Liver (tissue), 9 donors: Measurements from ENCODE around the gene MYF6. TPM values are rescaled to one million over a fixed set of nuclear protein-coding genes. Genes with fewer than 3 reads are reported as not detected.

ENCODE experiments used
- DNase-seq: peaks from one replicate; pipeline ENCODE4 v3.0.0-alpha.2; 2017; ENCODE audit warnings: low spot score
- H3K27ac ChIP-seq, 2 donors: one replicate each; pipeline ENCODE4 v1.7.0; 2013; ENCODE audit warnings: inconsistent platforms in 2 of 2, low read length in 2 of 2, control low read depth in 1 of 2, low read depth in 1 of 2, mild to moderate bottlenecking in 1 of 2
- H3K27me3 ChIP-seq, 4 donors: one replicate each; pipeline versions ENCODE4 v1.6.1 to v1.7.0; 2013; ENCODE audit warnings: low read length in 3 of 4, inconsistent platforms in 1 of 4, mild to moderate bottlenecking in 1 of 4, moderate library complexity in 1 of 4; ENCODE audit not compliant: control insufficient read depth in 4 of 4, insufficient read depth in 4 of 4
- H3K36me3 ChIP-seq, 4 donors: one replicate each; pipeline versions ENCODE4 v1.6.1 to v1.7.0; 2013; ENCODE audit warnings: low read length in 3 of 4, mild to moderate bottlenecking in 3 of 4, low read depth in 1 of 4, moderate library complexity in 1 of 4; ENCODE audit not compliant: control insufficient read depth in 4 of 4, insufficient read depth in 3 of 4
- H3K4me1 ChIP-seq, 4 donors: one replicate each; pipeline versions ENCODE4 v1.6.1 to v1.7.0; 2013; ENCODE audit warnings: low read length in 3 of 4, mild to moderate bottlenecking in 3 of 4, moderate library complexity in 1 of 4; ENCODE audit not compliant: control insufficient read depth in 4 of 4, insufficient read depth in 4 of 4
- H3K4me3 ChIP-seq, 3 donors: one replicate each; pipeline versions ENCODE4 v1.6.1 to v1.7.0; 2013; ENCODE audit warnings: low read length in 3 of 3, control low read depth in 1 of 3, low read depth in 1 of 3, mild to moderate bottlenecking in 1 of 3
- H3K9ac ChIP-seq, 2 donors: one replicate each; pipeline ENCODE4 v1.7.0; 2013; ENCODE audit warnings: low read length in 2 of 2, mild to moderate bottlenecking in 2 of 2, moderate library complexity in 2 of 2, control low read depth in 1 of 2, low read depth in 1 of 2
- H3K9me3 ChIP-seq, 4 donors: one replicate each; pipeline versions ENCODE4 v1.6.1 to v1.7.0; 2013; ENCODE audit warnings: low read length in 3 of 4; ENCODE audit not compliant: control insufficient read depth in 4 of 4
- CTCF ChIP-seq: fragments of 150-350 bp; IDR thresholded peaks from 2 replicates; pipeline ENCODE4 v1.5.1; 2017; ENCODE audit warnings: improper control_type of control experiment, low read depth, low read length; ENCODE audit not compliant: missing input control
- EGR1 ChIP-seq, 2 donors: IDR thresholded peaks; 2 replicates each; pipeline ENCODE4 v1.6.1; 2016 to 2018; ENCODE audit warnings: antibody characterized with exemption in 2 of 2, low read depth in 2 of 2
- FOXA1 ChIP-seq: IDR thresholded peaks from 2 replicates; pipeline ENCODE4 v1.6.1; 2016; ENCODE audit warnings: antibody characterized with exemption
- GABPA ChIP-seq, 2 donors: IDR thresholded peaks in 1 of 2; conservative IDR thresholded peaks in 1 of 2; 2 replicates each; pipeline ENCODE4 v1.6.1; 2016; ENCODE audit warnings: antibody characterized with exemption in 2 of 2, mild to moderate bottlenecking in 1 of 2, moderate library complexity in 1 of 2
- HNF4G ChIP-seq: IDR thresholded peaks from 2 replicates; pipeline ENCODE4 v1.6.1; 2016; ENCODE audit warnings: antibody characterized with exemption
- JUND ChIP-seq, 2 donors: IDR thresholded peaks; 2 replicates each; pipeline ENCODE4 v1.6.1; 2016; ENCODE audit warnings: antibody characterized with exemption in 2 of 2
- RAD21 ChIP-seq, 2 donors: IDR thresholded peaks; 2 replicates each; pipeline ENCODE4 v1.6.1; 2016; ENCODE audit warnings: antibody characterized with exemption in 2 of 2, mild to moderate bottlenecking in 2 of 2
- SP1 ChIP-seq: IDR thresholded peaks from 2 replicates; pipeline ENCODE4 v1.6.1; 2018; ENCODE audit warnings: antibody characterized with exemption, mild to moderate bottlenecking
- TAF1 ChIP-seq: conservative IDR thresholded peaks from 2 replicates; pipeline ENCODE4 v1.6.1; 2016; ENCODE audit warnings: antibody characterized with exemption, mild to moderate bottlenecking
- WGBS: extraction: QIAGEN DNeasy Blood & Tissue Kit; methylation state at CpG from one replicate; pipeline ENCODE4 v1.1.7; 2013; 5-methylcytosine and 5-hydroxymethylcytosine counted together
- polyA plus RNA-seq, 2 donors: library from polyadenylated mRNA; stranded (reverse) in 1 of 2; unstranded in 1 of 2; fragments of 200-250 nt in 1 of 2; fragments of >200 nt in 1 of 2; fragmentation: Nextera tagmentation in 1 of 2; extraction: Ambion mirVana in 1 of 2; gene quantifications; one replicate each; pipeline versions ENCODE4 v1.2.1 to v1.2.3, GENCODE V29; 2013 to 2015
- total RNA-seq, 2 donors: library from RNA; depleted of rRNA; stranded (reverse); fragments of >200 nt; gene quantifications; one replicate each; pipeline ENCODE4 v1.2.3, GENCODE V29; 2014
- TF ChIP-seq, protein P1 (sequence below): IDR thresholded peaks from 2 replicates; pipeline ENCODE4 v1.6.1; 2016; ENCODE audit warnings: antibody characterized with exemption, mild to moderate bottlenecking
- TF ChIP-seq, protein P2 (sequence below): IDR thresholded peaks from 2 replicates; pipeline ENCODE4 v1.6.1; 2016; ENCODE audit warnings: antibody characterized with exemption
- TF ChIP-seq, protein P3 (sequence below): IDR thresholded peaks from 2 replicates; pipeline ENCODE4 v1.6.1; 2016; ENCODE audit warnings: antibody characterized with exemption
- donor health status: healthy.
- donor health status: healthy.
- donor health status: healthy.
- donor health status: healthy.
- donor health status: healthy.

MYF6 gene
- total and polyA plus RNA-seq, 4 donors, result 0.05 to 0.18 TPM; not detected in 2

DNA sequence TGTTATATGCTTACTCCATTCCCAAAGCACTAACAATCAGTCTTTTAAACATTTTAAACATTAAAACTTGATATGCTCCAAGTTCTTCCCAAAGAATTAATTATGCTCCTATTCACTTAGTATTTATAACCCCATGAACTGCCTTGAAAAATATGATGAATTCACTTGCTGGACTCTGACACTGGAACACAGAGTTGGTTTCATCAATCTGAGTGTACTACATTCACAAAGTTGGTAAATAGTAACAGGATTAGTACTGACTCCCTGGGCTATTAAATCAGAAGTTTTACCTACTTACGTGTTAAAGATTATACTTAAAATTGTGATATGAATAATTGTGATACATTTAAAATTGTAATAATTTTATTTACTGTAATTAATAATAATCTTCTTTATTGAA lies 17.3 kb upstream of the MYF6 start (continued):
- TF ChIP-seq, protein P1, sequence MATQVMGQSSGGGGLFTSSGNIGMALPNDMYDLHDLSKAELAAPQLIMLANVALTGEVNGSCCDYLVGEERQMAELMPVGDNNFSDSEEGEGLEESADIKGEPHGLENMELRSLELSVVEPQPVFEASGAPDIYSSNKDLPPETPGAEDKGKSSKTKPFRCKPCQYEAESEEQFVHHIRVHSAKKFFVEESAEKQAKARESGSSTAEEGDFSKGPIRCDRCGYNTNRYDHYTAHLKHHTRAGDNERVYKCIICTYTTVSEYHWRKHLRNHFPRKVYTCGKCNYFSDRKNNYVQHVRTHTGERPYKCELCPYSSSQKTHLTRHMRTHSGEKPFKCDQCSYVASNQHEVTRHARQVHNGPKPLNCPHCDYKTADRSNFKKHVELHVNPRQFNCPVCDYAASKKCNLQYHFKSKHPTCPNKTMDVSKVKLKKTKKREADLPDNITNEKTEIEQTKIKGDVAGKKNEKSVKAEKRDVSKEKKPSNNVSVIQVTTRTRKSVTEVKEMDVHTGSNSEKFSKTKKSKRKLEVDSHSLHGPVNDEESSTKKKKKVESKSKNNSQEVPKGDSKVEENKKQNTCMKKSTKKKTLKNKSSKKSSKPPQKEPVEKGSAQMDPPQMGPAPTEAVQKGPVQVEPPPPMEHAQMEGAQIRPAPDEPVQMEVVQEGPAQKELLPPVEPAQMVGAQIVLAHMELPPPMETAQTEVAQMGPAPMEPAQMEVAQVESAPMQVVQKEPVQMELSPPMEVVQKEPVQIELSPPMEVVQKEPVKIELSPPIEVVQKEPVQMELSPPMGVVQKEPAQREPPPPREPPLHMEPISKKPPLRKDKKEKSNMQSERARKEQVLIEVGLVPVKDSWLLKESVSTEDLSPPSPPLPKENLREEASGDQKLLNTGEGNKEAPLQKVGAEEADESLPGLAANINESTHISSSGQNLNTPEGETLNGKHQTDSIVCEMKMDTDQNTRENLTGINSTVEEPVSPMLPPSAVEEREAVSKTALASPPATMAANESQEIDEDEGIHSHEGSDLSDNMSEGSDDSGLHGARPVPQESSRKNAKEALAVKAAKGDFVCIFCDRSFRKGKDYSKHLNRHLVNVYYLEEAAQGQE, result no peak
- TF ChIP-seq GABPA (IDR thresholded peaks at IDR 0.05 in 1 of 2, conservative IDR thresholded peaks at IDR 0.05 in 1 of 2), result no peak

GRCh38 chr12:80690513-80690912 lies 16.9 kb upstream of the MYF6 start:
- Histone ChIP-seq H3K4me3 (no peak overlapping the region), H3K27me3 (no peaks in the 10 kb centered on the region), H3K9me3 (peaks cover 0 to 3% (median 0%) of the 10 kb centered on the region in 4 donors), H3K27ac (no peak overlapping the region), H3K36me3 (no peaks in the 10 kb centered on the region), H3K4me1 (peaks cover 0 to 10% (median 0%) of the 10 kb centered on the region in 4 donors), H3K9ac (no peak overlapping the region)
- DNase-seq, result no peak
- TF ChIP-seq JUND (IDR thresholded peaks at IDR 0.05) (peak in 1 of 2 donors; percentile 5), CTCF (no peak)
- WGBS, result 66% methylated on average over 2 of the region's 2 CpGs

- no peaks in the 10 kb centered on the region for H3K9me3 ChIP-seq
- TF ChIP-seq, protein P2, sequence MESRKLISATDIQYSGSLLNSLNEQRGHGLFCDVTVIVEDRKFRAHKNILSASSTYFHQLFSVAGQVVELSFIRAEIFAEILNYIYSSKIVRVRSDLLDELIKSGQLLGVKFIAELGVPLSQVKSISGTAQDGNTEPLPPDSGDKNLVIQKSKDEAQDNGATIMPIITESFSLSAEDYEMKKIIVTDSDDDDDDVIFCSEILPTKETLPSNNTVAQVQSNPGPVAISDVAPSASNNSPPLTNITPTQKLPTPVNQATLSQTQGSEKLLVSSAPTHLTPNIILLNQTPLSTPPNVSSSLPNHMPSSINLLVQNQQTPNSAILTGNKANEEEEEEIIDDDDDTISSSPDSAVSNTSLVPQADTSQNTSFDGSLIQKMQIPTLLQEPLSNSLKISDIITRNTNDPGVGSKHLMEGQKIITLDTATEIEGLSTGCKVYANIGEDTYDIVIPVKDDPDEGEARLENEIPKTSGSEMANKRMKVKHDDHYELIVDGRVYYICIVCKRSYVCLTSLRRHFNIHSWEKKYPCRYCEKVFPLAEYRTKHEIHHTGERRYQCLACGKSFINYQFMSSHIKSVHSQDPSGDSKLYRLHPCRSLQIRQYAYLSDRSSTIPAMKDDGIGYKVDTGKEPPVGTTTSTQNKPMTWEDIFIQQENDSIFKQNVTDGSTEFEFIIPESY, result no peak
- no peak for TF ChIP-seq FOXA1
- TF ChIP-seq, protein P3, sequence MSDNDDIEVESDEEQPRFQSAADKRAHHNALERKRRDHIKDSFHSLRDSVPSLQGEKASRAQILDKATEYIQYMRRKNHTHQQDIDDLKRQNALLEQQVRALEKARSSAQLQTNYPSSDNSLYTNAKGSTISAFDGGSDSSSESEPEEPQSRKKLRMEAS, result no peak
- no peak for TF ChIP-seq SP1
- no peak for TF ChIP-seq EGR1 (IDR thresholded peaks at IDR 0.05; ENCODE audit: low read depth in 2 of 2)
- TF ChIP-seq TAF1, result no peak
- TF ChIP-seq HNF4G, result no peak
- TF ChIP-seq RAD21 (IDR thresholded peaks at IDR 0.05), result no peak
- TF ChIP-seq GABPA (IDR thresholded peaks at IDR 0.05 in 1 of 2, conservative IDR thresholded peaks at IDR 0.05 in 1 of 2), result no peak
- no peak overlapping the region for H3K4me3 ChIP-seq
- no peak for DNase-seq
- H3K27ac ChIP-seq, result peak overlapping the region in 1 of 2 donors; percentile 2
- peaks cover 0 to 19% (median 3%) of the 10 kb centered on the region in 4 donors for H3K4me1 ChIP-seq
- 86% methylated on average over 1 of the region's 1 CpG for WGBS
- H3K9ac ChIP-seq, result no peak overlapping the region
- no peaks in the 10 kb centered on the region for H3K27me3 ChIP-seq
- no peaks in the 10 kb centered on the region for H3K36me3 ChIP-seq
These were observed 15.3 kb upstream of the MYF6 start for GRCh38 chr12:80692114-80692513.
